ENCODE results near the gene SLC38A9. TPM values are rescaled to one million over a fixed set of nuclear protein-coding genes. Genes with fewer than 3 reads are reported as not detected.
"Not testable (repeated sequence)": the region's sequence is repeated elsewhere in the genome, so short reads cannot be mapped to it uniquely, and the experiment has no call there.

SLC38A9 gene
- total and polyA plus RNA-seq, 4 donors = 11.4 to 31.0 (median 18.6) TPM

DNA sequence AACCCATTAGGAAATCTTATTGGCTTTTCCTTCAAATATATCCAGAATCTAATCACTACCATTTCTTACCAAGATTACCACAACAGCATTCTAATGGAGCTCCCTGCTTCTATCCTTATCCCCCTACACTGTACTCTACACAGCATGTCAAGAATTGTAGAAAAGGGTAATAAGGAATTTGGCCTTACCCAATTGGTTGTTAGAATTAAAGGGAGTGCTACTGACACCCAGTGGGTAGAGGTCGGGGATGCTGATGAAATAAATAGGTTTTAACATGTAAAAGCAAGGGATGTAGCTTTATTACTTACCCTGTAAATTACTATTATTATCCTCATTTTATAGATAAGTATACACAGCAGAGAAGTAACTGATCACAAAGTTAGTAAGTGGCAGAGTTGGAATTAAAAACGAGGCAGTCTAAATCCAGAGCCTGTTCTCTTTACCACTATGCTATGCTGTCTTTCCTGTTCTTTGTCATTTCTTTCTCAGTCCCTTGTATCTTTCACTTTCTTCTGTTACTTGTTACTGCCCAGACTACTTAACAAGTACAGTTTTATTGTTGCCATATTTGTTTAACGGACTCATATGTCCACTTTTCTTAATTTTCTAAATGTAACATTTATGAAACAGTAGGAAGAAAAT is 10.5 kb downstream of the SLC38A9 start:
- 96% methylated on average over 3 of the region's 3 CpGs for WGBS
- no peak for TF ChIP-seq SP1 (IDR thresholded peaks at IDR 0.05)
- no peak for TF ChIP-seq FOXA1 (IDR thresholded peaks at IDR 0.05)
- TF ChIP-seq RAD21 (IDR thresholded peaks at IDR 0.05) = peak in 1 of 2 donors; percentile 17
- TF ChIP-seq, protein P1, sequence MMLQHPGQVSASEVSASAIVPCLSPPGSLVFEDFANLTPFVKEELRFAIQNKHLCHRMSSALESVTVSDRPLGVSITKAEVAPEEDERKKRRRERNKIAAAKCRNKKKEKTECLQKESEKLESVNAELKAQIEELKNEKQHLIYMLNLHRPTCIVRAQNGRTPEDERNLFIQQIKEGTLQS (IDR thresholded peaks at IDR 0.05) = no peak
- TF ChIP-seq, protein P2, sequence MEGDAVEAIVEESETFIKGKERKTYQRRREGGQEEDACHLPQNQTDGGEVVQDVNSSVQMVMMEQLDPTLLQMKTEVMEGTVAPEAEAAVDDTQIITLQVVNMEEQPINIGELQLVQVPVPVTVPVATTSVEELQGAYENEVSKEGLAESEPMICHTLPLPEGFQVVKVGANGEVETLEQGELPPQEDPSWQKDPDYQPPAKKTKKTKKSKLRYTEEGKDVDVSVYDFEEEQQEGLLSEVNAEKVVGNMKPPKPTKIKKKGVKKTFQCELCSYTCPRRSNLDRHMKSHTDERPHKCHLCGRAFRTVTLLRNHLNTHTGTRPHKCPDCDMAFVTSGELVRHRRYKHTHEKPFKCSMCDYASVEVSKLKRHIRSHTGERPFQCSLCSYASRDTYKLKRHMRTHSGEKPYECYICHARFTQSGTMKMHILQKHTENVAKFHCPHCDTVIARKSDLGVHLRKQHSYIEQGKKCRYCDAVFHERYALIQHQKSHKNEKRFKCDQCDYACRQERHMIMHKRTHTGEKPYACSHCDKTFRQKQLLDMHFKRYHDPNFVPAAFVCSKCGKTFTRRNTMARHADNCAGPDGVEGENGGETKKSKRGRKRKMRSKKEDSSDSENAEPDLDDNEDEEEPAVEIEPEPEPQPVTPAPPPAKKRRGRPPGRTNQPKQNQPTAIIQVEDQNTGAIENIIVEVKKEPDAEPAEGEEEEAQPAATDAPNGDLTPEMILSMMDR (IDR thresholded peaks at IDR 0.05; ENCODE audit: low read depth, low read length, missing input control) = no peak
- no peaks in the 10 kb centered on the region for H3K27me3 ChIP-seq (ENCODE audit: control insufficient read depth in 4 of 4, insufficient read depth in 4 of 4, low read length in 3 of 4)
- H3K4me3 ChIP-seq (ENCODE audit: low read depth in 1 of 3, low read length in 3 of 3) = no peak overlapping the region
- H3K4me1 ChIP-seq (ENCODE audit: control insufficient read depth in 4 of 4, insufficient read depth in 4 of 4, low read length in 3 of 4) = no peaks in the 10 kb centered on the region
- H3K36me3 ChIP-seq (ENCODE audit: control insufficient read depth in 4 of 4, insufficient read depth in 3 of 4, low read depth in 1 of 4, low read length in 3 of 4) = peaks cover 0 to 3% (median 0%) of the 10 kb centered on the region in 4 donors
- no peak for DNase-seq (ENCODE audit: low spot score)
- H3K27ac ChIP-seq (ENCODE audit: low read depth in 1 of 2, low read length in 2 of 2) = no peak overlapping the region
- H3K9me3 ChIP-seq (ENCODE audit: control insufficient read depth in 4 of 4, low read length in 3 of 4) = no peaks in the 10 kb centered on the region
- no peak overlapping the region for H3K9ac ChIP-seq (ENCODE audit: low read depth in 1 of 2, low read length in 2 of 2)

DNA sequence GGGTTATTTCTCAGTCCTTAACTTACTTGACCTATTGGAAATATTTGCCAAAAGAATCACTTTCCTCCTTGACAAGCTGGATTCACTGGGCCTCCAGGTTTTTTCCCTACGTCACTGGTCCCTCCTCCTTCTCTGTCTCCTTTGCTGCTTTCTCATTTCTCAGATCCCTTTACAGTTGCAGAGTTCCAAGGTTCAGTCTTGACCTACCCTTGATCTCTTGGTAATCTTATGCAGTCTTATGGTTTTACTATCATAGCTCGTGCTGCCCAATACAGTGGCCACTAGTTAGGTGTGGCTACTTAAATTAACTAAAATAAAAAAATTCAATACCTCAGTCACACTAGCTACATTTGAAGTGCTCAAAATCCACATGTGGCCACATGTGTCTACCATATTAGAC is 11.4 kb downstream of the SLC38A9 start:
- H3K27me3 ChIP-seq (ENCODE audit: control insufficient read depth in 4 of 4, insufficient read depth in 4 of 4, low read length in 3 of 4) = no peaks in the 10 kb centered on the region
- peaks cover 0 to 3% (median 0%) of the 10 kb centered on the region in 4 donors for H3K36me3 ChIP-seq (ENCODE audit: control insufficient read depth in 4 of 4, insufficient read depth in 3 of 4, low read depth in 1 of 4, low read length in 3 of 4)
- H3K4me1 ChIP-seq (ENCODE audit: control insufficient read depth in 4 of 4, insufficient read depth in 4 of 4, low read length in 3 of 4) = no peaks in the 10 kb centered on the region
- TF ChIP-seq HNF4A (conservative IDR thresholded peaks at IDR 0.05) (no peak), RXRA (IDR thresholded peaks at IDR 0.05) (no peak)
- TF ChIP-seq, protein P3, sequence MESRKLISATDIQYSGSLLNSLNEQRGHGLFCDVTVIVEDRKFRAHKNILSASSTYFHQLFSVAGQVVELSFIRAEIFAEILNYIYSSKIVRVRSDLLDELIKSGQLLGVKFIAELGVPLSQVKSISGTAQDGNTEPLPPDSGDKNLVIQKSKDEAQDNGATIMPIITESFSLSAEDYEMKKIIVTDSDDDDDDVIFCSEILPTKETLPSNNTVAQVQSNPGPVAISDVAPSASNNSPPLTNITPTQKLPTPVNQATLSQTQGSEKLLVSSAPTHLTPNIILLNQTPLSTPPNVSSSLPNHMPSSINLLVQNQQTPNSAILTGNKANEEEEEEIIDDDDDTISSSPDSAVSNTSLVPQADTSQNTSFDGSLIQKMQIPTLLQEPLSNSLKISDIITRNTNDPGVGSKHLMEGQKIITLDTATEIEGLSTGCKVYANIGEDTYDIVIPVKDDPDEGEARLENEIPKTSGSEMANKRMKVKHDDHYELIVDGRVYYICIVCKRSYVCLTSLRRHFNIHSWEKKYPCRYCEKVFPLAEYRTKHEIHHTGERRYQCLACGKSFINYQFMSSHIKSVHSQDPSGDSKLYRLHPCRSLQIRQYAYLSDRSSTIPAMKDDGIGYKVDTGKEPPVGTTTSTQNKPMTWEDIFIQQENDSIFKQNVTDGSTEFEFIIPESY (IDR thresholded peaks at IDR 0.05) = no peak
- H3K4me3 ChIP-seq (ENCODE audit: low read depth in 1 of 3, low read length in 3 of 3) = no peak overlapping the region
- no peak overlapping the region for H3K27ac ChIP-seq (ENCODE audit: low read depth in 1 of 2, low read length in 2 of 2)
- no peak for DNase-seq (ENCODE audit: low spot score)
- H3K9ac ChIP-seq (ENCODE audit: low read depth in 1 of 2, low read length in 2 of 2) = no peak overlapping the region
- no peaks in the 10 kb centered on the region for H3K9me3 ChIP-seq (ENCODE audit: control insufficient read depth in 4 of 4, low read length in 3 of 4)
- WGBS = 55% methylated on average over 2 of the region's 2 CpGs

GRCh38 chr5:55699041-55699688 is 13.0 kb downstream of the SLC38A9 start:
- no peaks in the 10 kb centered on the region for H3K27me3 ChIP-seq (ENCODE audit: control insufficient read depth in 4 of 4, insufficient read depth in 4 of 4, low read length in 3 of 4)
- DNase-seq (ENCODE audit: low spot score) = no peak
- peaks cover 0 to under 1% (median 0%) of the 10 kb centered on the region in 4 donors for H3K4me1 ChIP-seq (ENCODE audit: control insufficient read depth in 4 of 4, insufficient read depth in 4 of 4, low read length in 3 of 4)
- H3K4me3 ChIP-seq (ENCODE audit: low read depth in 1 of 3, low read length in 3 of 3) = no peak overlapping the region
- WGBS = 87% methylated on average over 3 of the region's 3 CpGs
- H3K36me3 ChIP-seq (ENCODE audit: control insufficient read depth in 4 of 4, insufficient read depth in 3 of 4, low read depth in 1 of 4, low read length in 3 of 4) = peaks cover 0 to 3% (median 0%) of the 10 kb centered on the region in 4 donors
- no peak overlapping the region for H3K27ac ChIP-seq (ENCODE audit: low read depth in 1 of 2, low read length in 2 of 2)
- H3K9me3 ChIP-seq (ENCODE audit: control insufficient read depth in 4 of 4, low read length in 3 of 4) = no peaks in the 10 kb centered on the region
- no peak overlapping the region for H3K9ac ChIP-seq (ENCODE audit: low read depth in 1 of 2, low read length in 2 of 2)
- TF ChIP-seq EGR1 (IDR thresholded peaks at IDR 0.05; ENCODE audit: low read depth in 2 of 2) = no peak

- DNase-seq (ENCODE audit: low spot score); H3K4me3 ChIP-seq (ENCODE audit: low read depth in 1 of 3, low read length in 3 of 3); H3K27me3 ChIP-seq (ENCODE audit: control insufficient read depth in 4 of 4, insufficient read depth in 4 of 4, low read length in 3 of 4); H3K9me3 ChIP-seq (ENCODE audit: control insufficient read depth in 4 of 4, low read length in 3 of 4); H3K9ac ChIP-seq (ENCODE audit: low read depth in 1 of 2, low read length in 2 of 2); H3K27ac ChIP-seq (ENCODE audit: low read depth in 1 of 2, low read length in 2 of 2); H3K36me3 ChIP-seq (ENCODE audit: control insufficient read depth in 4 of 4, insufficient read depth in 3 of 4, low read depth in 1 of 4, low read length in 3 of 4): not testable (repeated sequence)
- H3K4me1 ChIP-seq (ENCODE audit: control insufficient read depth in 4 of 4, insufficient read depth in 4 of 4, low read length in 3 of 4) = peaks cover 0 to 17% (median 11%) of the 10 kb centered on the region in 4 donors
- WGBS = 93% methylated on average over 19 of the region's 31 CpGs
Observed at GRCh38 chr5:55696704-55697103, 15.4 kb downstream of the SLC38A9 start.

Measured in liver (tissue), 9 donors.